ENCODE measurements around the gene HBA2.
"Not testable (repeated sequence)": the region's sequence is repeated elsewhere in the genome, so short reads cannot be mapped to it uniquely, and the experiment has no call there.

Gene HBA2

GRCh38 chr16:167122-167690 is 5.5 kb upstream of the HBA2 start:
- H3K4me3 ChIP-seq (ENCODE audit: low read depth, low read length), result no peak overlapping the region
- TF ChIP-seq CTCF (IDR thresholded peaks at IDR 0.05; ENCODE audit: borderline replicate concordance, insufficient read depth, low read depth, low read length), result no peak

- H3K4me3 ChIP-seq (ENCODE audit: low read depth, low read length), result no peak overlapping the region
- TF ChIP-seq CTCF (IDR thresholded peaks at IDR 0.05; ENCODE audit: borderline replicate concordance, insufficient read depth, low read depth, low read length), result no peak
These were observed 4.3 kb upstream of the HBA2 start for GRCh38 chr16:168424-168823.

- TF ChIP-seq CTCF (IDR thresholded peaks at IDR 0.05; ENCODE audit: borderline replicate concordance, insufficient read depth, low read depth, low read length), result no peak
- H3K4me3 ChIP-seq (ENCODE audit: low read depth, low read length), result no peak overlapping the region
These were observed 3.7 kb upstream of the HBA2 start for GRCh38 chr16:169014-169413.

- not testable (repeated sequence) for H3K4me3 ChIP-seq (ENCODE audit: low read depth, low read length)
These were observed 2.6 kb upstream of the HBA2 start for GRCh38 chr16:170088-170507.

GRCh38 chr16:170788-171187 is 1.9 kb upstream of the HBA2 start:
- no peak overlapping the region for H3K4me3 ChIP-seq (ENCODE audit: low read depth, low read length)
- no peak for TF ChIP-seq CTCF (IDR thresholded peaks at IDR 0.05; ENCODE audit: borderline replicate concordance, insufficient read depth, low read depth, low read length)

- H3K4me3 ChIP-seq (ENCODE audit: low read depth, low read length), result not testable (repeated sequence)
These were observed 657 bp downstream of the HBA2 start for GRCh38 chr16:173211-173854.

- not testable (repeated sequence) for H3K4me3 ChIP-seq (ENCODE audit: low read depth, low read length)
These were observed 1.5 kb downstream of the HBA2 start for GRCh38 chr16:173928-174769.

GRCh38 chr16:175011-175949 is 2.6 kb downstream of the HBA2 start:
- no peak overlapping the region for H3K4me3 ChIP-seq (ENCODE audit: low read depth, low read length)
- no peak for TF ChIP-seq CTCF (IDR thresholded peaks at IDR 0.05; ENCODE audit: borderline replicate concordance, insufficient read depth, low read depth, low read length)

- H3K4me3 ChIP-seq (ENCODE audit: low read depth, low read length), result not testable (repeated sequence)
These were observed 3.3 kb downstream of the HBA2 start for GRCh38 chr16:176006-176405.

- H3K4me3 ChIP-seq (ENCODE audit: low read depth, low read length), result not testable (repeated sequence)
These were observed 4.1 kb downstream of the HBA2 start, which contains the start of gene HBA1 for GRCh38 chr16:176477-177382. HBA1 (plus strand) TSS chr16:176680; CDS start chr16:176717, 37 bp downstream.
